AG09309 (cell line): Measurements from ENCODE around the gene PDE9A.

ENCODE experiments used
- DNase-seq: peaks from one replicate; pipeline ENCODE4 v3.0.0-alpha.2; 2010; ENCODE audit warnings: low read depth
- H3K4me3 ChIP-seq: 2 replicates; pipeline ENCODE4 v1.5.1; 2011; ENCODE audit warnings: mild to moderate bottlenecking, low read depth, low read length, moderate library complexity; ENCODE audit not compliant: control insufficient read depth
- TF ChIP-seq, protein P1 (sequence below): IDR thresholded peaks from 2 replicates; pipeline ENCODE4 v1.5.1; 2011; ENCODE audit warnings: mild to moderate bottlenecking, low read depth, low read length, inconsistent platforms; ENCODE audit not compliant: insufficient read depth, control insufficient read depth; ENCODE audit errors: missing control alignments

Gene PDE9A

DNA sequence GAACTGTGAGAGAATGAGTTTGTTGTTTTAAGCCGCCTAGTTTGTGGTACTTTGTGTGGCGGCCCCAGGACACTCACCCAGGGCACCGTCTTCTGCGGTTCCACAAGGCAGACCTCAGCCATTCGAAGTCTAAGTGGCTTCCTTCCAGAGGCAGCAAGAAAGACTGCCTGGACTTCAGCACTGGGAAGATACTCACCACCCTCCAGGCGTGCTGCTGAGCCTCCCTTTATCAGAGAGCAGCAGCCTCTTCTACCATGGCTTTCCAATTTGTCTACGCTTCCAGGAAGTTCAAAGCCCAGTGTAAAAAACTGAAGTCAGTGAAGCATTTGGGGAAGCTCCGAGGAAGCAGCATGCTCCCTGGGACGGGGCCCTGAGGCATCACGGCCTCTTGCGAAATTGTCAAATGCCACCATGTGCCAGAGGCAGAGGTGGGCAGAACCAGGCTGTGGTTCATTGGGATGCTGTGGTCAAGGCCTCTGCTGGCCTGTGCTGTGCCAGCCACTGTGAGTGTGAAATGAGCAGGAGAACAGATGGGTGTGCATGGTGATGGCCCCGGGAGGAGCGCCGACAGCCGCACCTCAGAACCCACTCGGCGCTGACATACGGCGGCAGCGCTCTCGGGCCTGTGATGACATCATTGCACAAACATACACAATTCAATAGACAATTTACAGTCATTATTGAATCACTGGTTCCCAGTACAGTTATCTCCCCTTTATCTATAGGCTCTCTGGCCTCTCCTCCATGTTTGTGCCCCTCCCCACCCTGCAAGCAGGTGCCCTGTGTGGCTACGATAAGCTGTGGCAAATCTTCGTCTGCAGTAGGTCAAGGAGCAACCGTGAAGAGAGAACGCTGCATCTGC lies 110.4 kb downstream of the PDE9A start:
- TF ChIP-seq, protein P1, sequence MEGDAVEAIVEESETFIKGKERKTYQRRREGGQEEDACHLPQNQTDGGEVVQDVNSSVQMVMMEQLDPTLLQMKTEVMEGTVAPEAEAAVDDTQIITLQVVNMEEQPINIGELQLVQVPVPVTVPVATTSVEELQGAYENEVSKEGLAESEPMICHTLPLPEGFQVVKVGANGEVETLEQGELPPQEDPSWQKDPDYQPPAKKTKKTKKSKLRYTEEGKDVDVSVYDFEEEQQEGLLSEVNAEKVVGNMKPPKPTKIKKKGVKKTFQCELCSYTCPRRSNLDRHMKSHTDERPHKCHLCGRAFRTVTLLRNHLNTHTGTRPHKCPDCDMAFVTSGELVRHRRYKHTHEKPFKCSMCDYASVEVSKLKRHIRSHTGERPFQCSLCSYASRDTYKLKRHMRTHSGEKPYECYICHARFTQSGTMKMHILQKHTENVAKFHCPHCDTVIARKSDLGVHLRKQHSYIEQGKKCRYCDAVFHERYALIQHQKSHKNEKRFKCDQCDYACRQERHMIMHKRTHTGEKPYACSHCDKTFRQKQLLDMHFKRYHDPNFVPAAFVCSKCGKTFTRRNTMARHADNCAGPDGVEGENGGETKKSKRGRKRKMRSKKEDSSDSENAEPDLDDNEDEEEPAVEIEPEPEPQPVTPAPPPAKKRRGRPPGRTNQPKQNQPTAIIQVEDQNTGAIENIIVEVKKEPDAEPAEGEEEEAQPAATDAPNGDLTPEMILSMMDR, result no peak
- H3K4me3 ChIP-seq, result no peak overlapping the region
- no peak for DNase-seq

DNA sequence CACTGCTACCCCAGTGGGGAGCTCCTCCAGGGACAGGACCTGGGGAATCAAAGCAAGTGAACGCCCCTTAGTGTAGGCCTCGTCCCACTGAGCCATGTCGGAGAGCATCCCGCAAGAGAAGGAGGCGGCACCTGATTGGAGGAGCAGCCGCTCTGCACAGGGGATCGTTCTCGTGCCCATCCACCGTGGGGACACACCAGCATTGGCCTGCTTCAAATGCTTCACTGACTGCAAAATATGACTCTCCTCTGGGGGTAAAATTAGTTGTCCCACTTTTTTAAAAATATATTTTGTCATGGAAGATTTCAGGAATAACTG lies 111.0 kb downstream of the PDE9A start:
- no peak overlapping the region for H3K4me3 ChIP-seq
- TF ChIP-seq, protein P1, result no peak
- no peak for DNase-seq

DNA sequence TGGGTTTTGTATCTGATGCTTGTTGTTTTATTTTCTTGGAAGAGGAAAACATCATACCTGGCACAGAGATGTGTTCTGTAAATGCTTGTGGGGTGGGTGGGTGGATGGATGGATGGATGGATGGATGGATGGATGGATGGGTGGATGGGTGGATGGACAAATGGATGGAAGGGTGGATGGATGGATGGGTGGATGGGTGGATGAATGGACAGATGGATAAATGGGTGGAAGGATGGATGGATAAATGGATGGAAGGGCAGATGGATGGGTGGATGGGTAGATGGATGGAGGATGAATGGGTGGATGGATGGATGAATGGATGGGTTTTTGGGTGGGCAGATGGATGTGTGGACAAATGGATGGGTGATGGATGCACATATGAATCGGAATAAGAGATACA lies 111.5 kb downstream of the PDE9A start:
- DNase-seq, result no peak
- no peak overlapping the region for H3K4me3 ChIP-seq
- TF ChIP-seq, protein P1, result no peak

DNA sequence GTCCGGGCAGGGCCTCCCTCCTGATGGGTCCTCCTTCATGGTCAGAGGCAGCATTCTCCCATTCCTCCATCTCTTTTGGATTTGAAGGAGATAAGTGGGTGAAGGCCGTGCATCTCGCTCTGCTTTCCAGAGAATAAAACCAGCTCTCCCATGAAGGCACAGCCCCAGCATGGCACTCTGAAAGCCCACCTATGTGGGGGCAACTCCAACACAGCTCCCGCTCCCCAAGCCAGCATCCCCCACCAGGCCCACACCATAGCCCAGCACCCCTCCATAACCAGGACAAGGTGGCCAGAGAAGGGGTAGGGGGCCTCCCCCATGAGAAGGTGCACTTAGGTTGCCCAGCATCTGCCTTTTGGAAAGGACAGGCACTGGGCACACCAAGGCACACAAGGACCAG lies 112.2 kb downstream of the PDE9A start:
- no peak overlapping the region for H3K4me3 ChIP-seq
- DNase-seq, result no peak
- TF ChIP-seq, protein P1, result no peak

DNA sequence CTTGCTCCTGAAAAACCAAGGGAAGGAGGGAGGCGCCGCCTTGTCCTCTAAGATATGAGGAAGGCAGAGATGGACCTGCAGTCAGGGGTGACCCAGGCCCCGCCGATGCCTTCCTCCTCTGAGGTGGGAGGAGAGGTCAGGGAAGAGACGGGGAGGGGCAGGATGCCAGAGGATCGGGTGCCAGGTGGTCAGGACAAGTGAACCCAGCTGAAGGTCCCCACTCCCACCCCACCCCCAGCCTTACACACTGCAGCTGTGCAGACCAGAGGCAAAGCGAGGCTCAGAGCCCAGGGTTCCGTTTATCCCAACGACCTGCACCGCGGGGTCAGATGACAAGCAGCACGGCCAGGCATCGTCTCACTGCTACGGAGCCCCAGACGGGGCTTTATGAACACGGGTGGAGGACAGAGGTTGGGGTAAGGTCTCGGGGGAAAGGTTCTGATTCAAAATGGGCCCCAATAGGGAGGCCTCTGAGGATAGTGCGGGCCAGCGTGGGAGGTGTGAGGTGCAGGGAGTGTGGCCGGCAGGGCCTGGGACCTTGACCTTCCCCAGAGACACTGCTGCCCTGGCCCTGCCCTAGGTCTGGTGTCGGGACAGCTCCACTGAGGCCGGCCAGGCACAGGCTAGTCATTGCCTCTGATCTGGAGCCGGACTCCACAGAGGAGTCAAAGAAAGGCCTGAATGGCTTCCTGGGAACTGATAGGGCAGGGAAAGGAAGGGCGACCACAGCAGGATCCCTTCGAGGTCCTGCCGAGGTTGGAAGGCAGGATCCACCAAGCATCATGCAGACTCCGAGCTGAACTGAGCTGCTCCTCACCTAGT lies 113.5 kb downstream of the PDE9A start:
- no peak for DNase-seq
- no peak overlapping the region for H3K4me3 ChIP-seq
- TF ChIP-seq, protein P1, result no peak

DNA sequence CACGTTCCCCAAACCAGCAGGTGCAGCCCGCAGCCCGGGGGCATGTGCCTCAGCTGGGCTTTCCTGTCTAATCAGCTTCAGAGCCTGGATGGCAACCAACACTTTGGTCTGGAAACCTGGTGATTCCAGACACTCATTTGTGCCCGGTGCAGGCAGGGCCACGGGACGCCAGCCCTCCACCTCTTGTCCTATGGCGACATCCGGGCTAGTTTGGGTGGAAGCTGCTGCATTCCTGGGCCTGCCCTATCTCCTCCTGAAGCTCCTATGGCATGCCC lies 114.1 kb downstream of the PDE9A start:
- TF ChIP-seq, protein P1, result no peak
- no peak overlapping the region for H3K4me3 ChIP-seq
- no peak for DNase-seq
